TTC549 (cell line): Measurements from ENCODE around the gene TNK2.
"Not testable (repeated sequence)": the region's sequence is repeated elsewhere in the genome, so short reads cannot be mapped to it uniquely, and the experiment has no call there.

Experiments used
- FAIRE-seq: peaks from 2 replicates; lab custom pipeline; 2012; peaks lifted over from hg19 to GRCh38; lab: Jason Lieb, UNC

Gene TNK2

GRCh38 chr3:195884691-195885035 is 23.7 kb downstream of the TNK2 start:
- no peak for FAIRE-seq

DNA sequence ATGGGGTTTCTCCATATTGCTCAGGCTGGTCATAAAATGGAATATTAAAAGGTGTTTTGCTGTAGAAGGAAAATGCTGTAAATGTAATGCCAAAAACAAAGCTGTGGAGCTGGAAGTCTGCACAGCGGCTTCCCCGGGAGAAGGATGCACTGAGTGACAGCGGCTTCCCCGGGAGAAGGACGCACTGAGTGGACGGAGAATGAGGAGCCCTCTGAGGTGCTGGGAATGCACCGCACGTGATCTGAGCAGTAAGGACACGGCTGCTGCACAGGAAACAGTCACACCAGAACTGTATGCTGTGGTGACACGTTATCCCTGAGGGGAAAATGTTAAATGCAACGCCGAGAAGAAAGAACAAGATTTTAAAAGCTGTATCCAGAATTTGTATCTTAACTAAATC is 24.6 kb downstream of the TNK2 start:
- FAIRE-seq = no peak

GRCh38 chr3:195883160-195883559 is 25.2 kb downstream of the TNK2 start:
- no peak for FAIRE-seq

DNA sequence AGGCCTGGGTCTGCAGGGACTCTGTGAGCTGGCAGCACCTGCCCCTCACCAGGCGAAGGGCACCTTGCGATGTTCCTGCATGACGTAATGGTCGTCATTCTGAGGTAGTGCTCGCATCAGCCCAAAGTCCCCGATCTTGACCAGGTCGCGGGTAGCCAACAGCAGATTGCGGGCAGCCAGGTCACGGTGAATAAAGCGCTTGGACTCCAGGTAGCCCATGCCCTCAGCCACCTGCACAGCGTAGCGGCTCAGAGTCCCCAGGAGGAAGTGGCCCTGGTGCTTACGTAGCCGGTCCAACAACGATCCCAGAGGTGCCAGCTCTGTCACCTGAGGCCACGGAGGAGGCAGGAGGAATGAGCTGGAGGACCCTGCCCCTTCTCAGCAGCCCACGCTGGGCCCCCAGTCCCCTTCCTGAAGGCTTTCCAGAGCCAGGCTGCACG is 26.3 kb downstream of the TNK2 start:
- FAIRE-seq = no peak

DNA sequence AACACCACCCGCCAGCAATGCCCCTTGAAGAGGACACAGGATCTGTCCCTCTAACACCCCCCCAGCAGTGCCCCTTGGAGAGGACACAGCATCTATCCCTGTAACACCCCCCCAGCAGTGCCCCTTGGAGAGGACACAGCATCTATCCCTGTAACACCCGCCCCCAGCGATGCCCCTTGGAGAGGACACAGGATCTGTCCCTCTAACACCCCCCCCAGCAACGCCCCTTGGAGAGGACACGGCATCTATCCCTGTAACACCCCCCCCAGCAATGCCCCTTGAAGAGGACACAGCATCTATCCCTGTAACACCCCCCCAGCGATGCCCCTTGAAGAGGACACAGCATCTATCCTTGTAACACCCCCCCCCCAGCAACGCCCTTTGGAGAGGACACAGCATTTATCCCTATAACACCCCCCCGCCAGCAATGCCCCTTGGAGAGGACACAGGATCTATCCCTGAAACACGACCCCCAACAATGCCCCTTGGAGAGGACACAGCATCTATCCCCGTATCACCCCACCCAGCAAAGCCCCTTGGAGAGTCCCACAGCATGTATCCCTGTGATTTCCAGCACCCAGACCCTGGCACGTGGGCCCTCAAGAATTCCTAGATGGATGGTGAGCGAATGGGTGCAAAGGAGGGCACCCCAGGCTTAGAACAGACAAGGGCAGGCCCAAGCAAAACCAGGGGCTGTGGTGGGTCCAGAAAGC is 26.9 kb downstream of the TNK2 start:
- no peak for FAIRE-seq

DNA sequence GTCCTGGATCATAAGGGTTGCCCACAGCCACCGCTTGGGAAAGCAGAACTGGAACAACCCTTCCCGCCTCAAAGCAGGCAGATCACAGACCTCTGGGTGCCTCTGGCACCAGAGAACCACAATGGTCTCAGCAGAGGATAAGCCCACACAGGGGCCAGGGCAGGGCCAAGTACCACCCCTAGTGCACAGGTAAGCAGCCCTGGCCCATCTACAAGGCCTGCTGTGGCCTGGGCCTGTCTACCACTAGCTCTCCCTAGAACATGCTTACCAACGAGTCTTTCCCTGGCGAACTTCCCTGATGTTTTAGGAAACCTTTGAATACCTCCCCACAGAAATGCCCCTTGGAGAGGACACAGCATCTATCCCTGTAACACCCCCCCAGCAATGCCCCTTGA is 28.3 kb downstream of the TNK2 start:
- no peak for FAIRE-seq

DNA sequence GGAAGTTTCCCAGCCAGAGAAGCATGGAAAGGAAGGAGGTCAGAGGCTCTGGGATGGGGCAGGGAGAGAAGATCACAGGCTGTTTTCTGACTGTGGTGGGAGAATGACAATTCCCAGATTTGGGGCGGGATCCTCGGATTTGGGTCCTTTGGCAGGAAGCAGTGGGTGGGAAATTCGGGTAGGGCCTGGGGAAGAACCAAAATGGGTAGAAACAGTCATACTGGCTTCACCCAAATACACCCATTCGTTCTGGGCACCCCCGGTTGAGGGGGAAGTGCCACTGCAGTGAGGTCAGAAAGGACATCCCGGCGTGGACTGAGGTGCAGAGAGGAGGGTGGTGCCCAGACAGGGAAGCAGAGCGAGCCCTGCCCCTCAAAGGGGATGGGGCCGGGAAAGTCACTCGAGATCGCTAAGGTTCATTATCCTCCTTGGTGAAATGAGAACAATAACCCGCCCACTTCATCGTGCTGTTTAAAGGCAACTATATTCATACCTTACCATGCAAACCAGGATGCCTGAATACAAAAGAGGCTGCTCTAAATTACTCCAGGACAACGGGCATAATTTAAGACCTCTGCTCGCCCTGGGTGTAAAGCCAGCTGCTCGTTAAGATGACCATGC is 28.8 kb downstream of the TNK2 start:
- FAIRE-seq = no peak

- FAIRE-seq = no peak
Observed at GRCh38 chr3:195878424-195879274, 29.7 kb downstream of the TNK2 start.

GRCh38 chr3:195877767-195878423 is 30.5 kb downstream of the TNK2 start:
- no peak for FAIRE-seq

GRCh38 chr3:195877136-195877715 is 31.1 kb downstream of the TNK2 start:
- FAIRE-seq = no peak

- no peak for FAIRE-seq
Observed at GRCh38 chr3:195876297-195877064, 31.9 kb downstream of the TNK2 start.

DNA sequence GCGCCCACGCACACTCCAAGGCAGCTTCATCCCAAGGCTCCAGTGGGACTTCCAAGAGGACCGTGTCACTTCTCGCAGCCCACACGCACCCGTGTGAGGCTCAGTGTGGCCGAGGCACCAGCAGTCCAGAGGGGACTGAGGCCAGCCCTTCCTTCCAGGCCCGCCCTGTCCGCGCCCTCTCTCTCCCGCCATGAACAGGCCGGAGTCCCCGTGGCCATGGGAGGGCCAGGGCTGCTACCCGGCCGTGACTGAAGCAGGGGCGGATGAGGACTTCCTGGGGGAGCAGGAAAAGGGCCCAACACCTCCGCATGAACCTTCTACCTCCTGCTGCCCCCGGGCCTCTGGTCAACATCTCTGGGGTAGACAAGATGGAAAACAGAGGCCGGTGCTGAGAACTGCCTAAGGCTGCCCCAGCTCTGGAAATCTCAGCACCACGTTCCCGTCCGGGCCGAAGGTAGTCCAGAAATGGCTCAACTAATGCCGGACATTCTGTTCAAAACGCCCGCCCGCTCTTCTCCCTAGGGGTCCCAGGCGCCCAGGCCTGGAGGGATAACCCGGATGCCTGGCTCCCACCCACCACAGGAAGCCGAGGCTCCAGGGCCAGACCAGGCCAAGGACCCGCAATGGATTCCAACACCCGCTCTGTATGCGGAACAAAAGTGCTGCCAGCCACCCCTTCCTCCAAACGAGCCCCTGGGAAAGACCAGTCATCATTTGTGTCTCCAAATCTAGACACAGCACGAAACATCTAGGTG is 32.7 kb downstream of the TNK2 start:
- FAIRE-seq = no peak

- FAIRE-seq = no peak
Observed at GRCh38 chr3:195873971-195874370, 34.4 kb downstream of the TNK2 start.

DNA sequence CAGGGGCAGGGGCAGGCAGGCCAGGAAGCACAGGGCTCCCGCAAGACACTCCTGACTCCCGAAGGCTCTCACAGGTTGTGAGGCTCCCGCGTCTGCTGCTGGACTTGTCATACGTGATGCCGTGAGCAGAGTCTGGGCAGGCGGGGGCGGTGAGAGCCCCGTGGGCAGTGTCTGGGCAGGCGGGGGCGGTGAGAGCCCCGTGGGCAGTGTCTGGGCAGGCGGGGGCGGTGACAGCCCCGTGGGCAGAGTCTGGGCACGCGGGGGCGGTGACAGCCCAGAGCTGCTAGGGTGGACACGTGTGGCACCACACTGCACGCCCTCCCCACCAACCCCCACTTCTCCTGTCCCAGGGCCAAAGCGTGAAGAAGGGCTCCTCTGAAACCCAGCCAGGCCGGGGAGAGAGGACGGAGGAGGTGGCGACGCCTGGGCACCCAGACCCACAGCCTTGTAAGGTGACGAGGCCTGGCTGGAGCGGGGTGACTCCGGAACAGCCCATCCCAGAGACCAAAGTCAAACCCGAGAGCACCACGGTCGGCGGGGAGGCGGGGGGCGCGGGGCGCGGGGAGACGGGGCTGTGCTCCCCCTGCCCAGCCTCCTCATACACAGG is 35.0 kb downstream of the TNK2 start:
- FAIRE-seq = no peak

DNA sequence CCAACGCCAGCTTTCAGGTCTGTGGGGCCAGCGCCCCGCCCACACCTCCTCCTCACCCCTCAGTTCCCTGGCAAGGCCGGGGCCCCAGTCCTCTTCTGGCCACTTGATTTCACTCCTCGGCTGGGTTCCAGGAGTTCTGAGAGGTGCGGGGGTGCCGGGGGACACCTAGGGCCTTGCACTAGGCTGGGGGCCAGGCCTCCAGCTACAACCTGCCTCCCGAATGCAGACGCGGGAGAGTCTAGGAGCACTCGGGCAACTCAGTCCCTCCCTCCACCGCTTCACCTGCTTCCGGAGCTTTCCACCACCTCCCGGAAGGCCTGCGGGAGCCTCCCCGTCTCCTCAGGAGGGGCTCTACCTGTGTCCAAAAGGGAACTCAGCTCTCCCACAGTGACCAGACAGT is 35.6 kb downstream of the TNK2 start:
- no peak for FAIRE-seq

GRCh38 chr3:195872097-195872496 is 36.3 kb downstream of the TNK2 start:
- no peak for FAIRE-seq

GRCh38 chr3:195871686-195872085 is 36.7 kb downstream of the TNK2 start:
- not testable (repeated sequence) for FAIRE-seq

GRCh38 chr3:195870937-195871336 is 37.4 kb downstream of the TNK2 start:
- FAIRE-seq = no peak

- FAIRE-seq = no peak
Observed at GRCh38 chr3:195870442-195870841, 37.9 kb downstream of the TNK2 start.

DNA sequence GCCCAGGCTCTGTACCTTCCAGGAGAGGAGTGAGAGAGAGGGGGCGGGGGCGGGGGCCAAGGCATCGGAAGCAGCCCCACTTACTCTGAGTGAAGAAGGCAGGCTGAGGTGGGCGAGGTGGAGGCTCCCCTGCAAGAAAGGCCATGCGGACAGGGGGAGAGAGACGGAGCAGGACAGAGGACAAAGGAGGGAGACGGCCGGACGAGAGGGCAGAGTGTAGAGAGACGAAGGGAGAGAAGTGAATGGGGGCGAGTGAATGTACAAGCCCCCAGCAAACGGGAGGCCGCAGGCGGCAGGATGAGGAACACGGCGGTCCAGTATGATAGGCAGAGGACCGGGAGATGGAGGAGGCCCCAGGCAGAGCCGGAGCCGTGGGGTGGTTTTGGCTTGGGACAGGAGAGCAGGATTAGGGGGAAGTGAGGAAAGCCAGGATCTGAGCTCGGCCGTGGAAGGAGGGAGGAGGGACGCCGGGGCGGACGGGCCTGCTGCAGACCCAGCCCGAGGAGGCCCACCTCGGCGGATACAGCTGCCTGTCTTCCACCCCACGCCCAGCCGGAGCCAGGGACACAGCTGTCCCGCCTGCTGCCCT is 38.8 kb downstream of the TNK2 start:
- no peak for FAIRE-seq
